ENCODE results near the gene TTC17. TPM values are rescaled to one million over a fixed set of nuclear protein-coding genes. Genes with fewer than 3 reads are reported as not detected.

Gene TTC17
- total and polyA plus RNA-seq, 9 of the 15 experiments (the other 6 are each of a cell fraction or from before 2014, with no cell fraction given): 19.7 to 99.1 (median 53.3) TPM

DNA sequence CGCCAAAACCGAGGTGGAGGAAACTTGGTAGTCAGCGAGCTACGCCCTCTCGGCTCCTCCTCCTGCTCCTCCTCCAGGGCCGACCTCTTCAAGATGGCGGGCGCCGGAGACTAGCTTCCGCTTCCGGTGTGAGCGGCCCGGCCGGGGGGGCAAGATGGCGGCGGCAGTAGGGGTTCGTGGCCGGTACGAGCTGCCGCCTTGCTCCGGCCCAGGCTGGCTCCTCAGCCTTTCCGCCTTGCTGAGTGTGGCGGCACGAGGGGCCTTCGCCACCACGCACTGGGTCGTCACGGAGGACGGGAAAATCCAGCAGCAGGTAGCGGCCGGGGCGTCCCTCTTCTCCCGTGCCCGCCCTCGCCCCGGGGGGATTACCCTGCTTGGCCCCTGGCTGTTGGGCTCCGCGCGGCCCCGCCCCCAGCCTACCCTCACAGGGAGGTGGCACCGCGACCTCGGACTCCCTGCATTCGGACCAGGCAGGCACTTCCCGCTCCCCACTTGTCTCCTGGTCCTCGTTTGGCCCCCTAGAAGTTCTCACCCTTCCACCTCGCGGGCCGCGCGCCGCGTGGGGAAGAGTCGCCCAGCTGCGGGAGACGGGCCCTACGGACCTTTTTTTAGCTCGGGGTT is at the start of gene TTC17 (continued):
- TF ChIP-seq PURB (CRISPR knock-in tag; IDR thresholded peaks at IDR 0.05; ENCODE audit: low read depth) (no peak), SMAD1 (IDR thresholded peaks at IDR 0.05; ENCODE audit: low read depth, low read length, partially characterized antibody) (peak; percentile 22), ZBTB17 (CRISPR knock-in tag; IDR thresholded peaks at IDR 0.05) (peak; percentile 79; the same call in 1 of the 2 replicates), TGIF2 (CRISPR knock-in tag; IDR thresholded peaks at IDR 0.05) (peak; percentile 66; the same call in 1 of the 2 replicates), KLF16 (IDR thresholded peaks at IDR 0.05) (no peak), GABPA (tag; conservative IDR thresholded peaks at IDR 0.05; ENCODE audit: low read depth) (peak; percentile 98), PRPF4 (IDR thresholded peaks at IDR 0.05; ENCODE audit: insufficient read depth, low read depth, low read length, poor library complexity, severe bottlenecking) (peak; percentile 32), TRIM28 (IDR thresholded peaks at IDR 0.05) (no peak), TAF9B (IDR thresholded peaks at IDR 0.05; ENCODE audit: partially characterized antibody) (peak; percentile 95), SRSF3 (IDR thresholded peaks at IDR 0.05; ENCODE audit: insufficient read depth, low read length) (0 out of 2 replicates have a peak, but pooled peaks have one; percentile 60), SMAD3 (CRISPR knock-in tag; conservative IDR thresholded peaks at IDR 0.05) (0 out of 2 replicates have a peak, but pooled peaks have one; percentile 16), HDAC1 (IDR thresholded peaks at IDR 0.05) (peak in 1 of 2 experiments; percentile 62; a peak in 2 of 4 replicates), SOX6 (IDR thresholded peaks at IDR 0.05) (peak; percentile 1; the same call in 1 of the 2 replicates)
- TF ChIP-seq, protein P1, sequence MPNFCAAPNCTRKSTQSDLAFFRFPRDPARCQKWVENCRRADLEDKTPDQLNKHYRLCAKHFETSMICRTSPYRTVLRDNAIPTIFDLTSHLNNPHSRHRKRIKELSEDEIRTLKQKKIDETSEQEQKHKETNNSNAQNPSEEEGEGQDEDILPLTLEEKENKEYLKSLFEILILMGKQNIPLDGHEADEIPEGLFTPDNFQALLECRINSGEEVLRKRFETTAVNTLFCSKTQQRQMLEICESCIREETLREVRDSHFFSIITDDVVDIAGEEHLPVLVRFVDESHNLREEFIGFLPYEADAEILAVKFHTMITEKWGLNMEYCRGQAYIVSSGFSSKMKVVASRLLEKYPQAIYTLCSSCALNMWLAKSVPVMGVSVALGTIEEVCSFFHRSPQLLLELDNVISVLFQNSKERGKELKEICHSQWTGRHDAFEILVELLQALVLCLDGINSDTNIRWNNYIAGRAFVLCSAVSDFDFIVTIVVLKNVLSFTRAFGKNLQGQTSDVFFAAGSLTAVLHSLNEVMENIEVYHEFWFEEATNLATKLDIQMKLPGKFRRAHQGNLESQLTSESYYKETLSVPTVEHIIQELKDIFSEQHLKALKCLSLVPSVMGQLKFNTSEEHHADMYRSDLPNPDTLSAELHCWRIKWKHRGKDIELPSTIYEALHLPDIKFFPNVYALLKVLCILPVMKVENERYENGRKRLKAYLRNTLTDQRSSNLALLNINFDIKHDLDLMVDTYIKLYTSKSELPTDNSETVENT (CRISPR knock-in tag; IDR thresholded peaks at IDR 0.05): peak; percentile 81; the same call in 1 of the 2 replicates
- TF ChIP-seq, protein P2, sequence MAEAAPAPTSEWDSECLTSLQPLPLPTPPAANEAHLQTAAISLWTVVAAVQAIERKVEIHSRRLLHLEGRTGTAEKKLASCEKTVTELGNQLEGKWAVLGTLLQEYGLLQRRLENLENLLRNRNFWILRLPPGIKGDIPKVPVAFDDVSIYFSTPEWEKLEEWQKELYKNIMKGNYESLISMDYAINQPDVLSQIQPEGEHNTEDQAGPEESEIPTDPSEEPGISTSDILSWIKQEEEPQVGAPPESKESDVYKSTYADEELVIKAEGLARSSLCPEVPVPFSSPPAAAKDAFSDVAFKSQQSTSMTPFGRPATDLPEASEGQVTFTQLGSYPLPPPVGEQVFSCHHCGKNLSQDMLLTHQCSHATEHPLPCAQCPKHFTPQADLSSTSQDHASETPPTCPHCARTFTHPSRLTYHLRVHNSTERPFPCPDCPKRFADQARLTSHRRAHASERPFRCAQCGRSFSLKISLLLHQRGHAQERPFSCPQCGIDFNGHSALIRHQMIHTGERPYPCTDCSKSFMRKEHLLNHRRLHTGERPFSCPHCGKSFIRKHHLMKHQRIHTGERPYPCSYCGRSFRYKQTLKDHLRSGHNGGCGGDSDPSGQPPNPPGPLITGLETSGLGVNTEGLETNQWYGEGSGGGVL (CRISPR knock-in tag; IDR thresholded peaks at IDR 0.05): no peak
- TF ChIP-seq, protein P3, sequence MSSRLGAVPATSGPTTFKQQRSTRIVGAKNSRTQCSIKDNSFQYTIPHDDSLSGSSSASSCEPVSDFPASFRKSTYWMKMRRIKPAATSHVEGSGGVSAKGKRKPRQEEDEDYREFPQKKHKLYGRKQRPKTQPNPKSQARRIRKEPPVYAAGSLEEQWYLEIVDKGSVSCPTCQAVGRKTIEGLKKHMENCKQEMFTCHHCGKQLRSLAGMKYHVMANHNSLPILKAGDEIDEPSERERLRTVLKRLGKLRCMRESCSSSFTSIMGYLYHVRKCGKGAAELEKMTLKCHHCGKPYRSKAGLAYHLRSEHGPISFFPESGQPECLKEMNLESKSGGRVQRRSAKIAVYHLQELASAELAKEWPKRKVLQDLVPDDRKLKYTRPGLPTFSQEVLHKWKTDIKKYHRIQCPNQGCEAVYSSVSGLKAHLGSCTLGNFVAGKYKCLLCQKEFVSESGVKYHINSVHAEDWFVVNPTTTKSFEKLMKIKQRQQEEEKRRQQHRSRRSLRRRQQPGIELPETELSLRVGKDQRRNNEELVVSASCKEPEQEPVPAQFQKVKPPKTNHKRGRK (tag; IDR thresholded peaks at IDR 0.05): no peak
- TF ChIP-seq, protein P4, sequence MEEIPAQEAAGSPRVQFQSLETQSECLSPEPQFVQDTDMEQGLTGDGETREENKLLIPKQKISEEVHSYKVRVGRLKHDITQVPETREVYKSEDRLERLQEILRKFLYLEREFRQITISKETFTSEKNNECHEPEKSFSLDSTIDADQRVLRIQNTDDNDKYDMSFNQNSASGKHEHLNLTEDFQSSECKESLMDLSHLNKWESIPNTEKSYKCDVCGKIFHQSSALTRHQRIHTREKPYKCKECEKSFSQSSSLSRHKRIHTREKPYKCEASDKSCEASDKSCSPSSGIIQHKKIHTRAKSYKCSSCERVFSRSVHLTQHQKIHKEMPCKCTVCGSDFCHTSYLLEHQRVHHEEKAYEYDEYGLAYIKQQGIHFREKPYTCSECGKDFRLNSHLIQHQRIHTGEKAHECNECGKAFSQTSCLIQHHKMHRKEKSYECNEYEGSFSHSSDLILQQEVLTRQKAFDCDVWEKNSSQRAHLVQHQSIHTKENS (CRISPR knock-in tag; IDR thresholded peaks at IDR 0.05): no peak
- TF ChIP-seq, protein P5, sequence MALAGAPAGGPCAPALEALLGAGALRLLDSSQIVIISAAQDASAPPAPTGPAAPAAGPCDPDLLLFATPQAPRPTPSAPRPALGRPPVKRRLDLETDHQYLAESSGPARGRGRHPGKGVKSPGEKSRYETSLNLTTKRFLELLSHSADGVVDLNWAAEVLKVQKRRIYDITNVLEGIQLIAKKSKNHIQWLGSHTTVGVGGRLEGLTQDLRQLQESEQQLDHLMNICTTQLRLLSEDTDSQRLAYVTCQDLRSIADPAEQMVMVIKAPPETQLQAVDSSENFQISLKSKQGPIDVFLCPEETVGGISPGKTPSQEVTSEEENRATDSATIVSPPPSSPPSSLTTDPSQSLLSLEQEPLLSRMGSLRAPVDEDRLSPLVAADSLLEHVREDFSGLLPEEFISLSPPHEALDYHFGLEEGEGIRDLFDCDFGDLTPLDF (CRISPR knock-in tag; IDR thresholded peaks at IDR 0.05): peak; percentile 44; the same call in 1 of the 2 replicates
- TF ChIP-seq, protein P6, sequence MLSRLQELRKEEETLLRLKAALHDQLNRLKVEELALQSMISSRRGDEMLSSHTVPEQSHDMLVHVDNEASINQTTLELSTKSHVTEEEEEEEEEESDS (CRISPR knock-in tag; IDR thresholded peaks at IDR 0.05): no peak

Data from K562 (cell line).